KG1 (cell line): ENCODE data around the gene LINC01488.

ENCODE experiments used
- DNase-seq: peaks from one replicate; lab custom pipeline; 2025; lab: John Stamatoyannopoulos, UW

LINC01488 gene

GRCh38 chr11:69446108-69446507, 35.4 kb upstream of the LINC01488 start:
- DNase-seq = no peak

GRCh38 chr11:69447786-69448185, 33.7 kb upstream of the LINC01488 start:
- DNase-seq = no peak

- no peak for DNase-seq
These were observed 32.8 kb upstream of the LINC01488 start for GRCh38 chr11:69448471-69449284.

DNA sequence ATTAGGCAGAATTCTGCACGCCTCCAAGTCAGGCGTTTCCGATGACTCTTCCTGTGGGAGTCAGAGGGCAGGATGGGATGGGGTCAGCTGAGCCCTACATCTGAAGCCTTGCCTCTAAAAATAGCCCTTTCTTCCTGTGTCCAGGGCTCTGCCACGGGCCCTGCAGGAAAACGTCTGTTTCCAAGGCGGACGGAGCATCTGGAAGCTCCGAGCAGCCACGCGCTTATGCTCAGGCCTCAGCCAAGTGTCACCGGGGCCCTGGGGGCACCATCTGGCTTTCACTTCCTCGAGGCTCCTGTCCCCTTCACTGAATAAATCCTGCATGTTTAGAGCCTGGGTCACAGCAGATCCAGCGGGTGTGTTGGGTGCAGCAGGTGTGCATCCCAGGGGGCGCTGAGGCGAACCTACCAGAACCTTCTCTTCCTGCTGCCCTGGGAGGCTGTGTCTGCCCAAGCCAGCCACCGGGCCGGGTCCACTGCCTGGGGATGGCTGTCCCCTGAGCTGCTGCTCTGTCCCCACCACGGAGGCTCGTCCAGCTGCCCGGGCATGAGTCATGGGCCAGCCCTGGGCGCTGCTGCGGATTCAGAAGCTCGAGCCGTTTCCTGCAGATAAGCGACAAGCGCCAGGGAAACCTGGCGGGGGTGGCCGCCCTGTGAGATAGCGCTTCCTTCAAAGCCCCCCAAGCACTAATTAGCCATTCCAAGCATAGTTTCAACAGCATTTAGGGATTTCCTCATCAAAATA, 32.0 kb upstream of the LINC01488 start:
- no peak for DNase-seq

DNA sequence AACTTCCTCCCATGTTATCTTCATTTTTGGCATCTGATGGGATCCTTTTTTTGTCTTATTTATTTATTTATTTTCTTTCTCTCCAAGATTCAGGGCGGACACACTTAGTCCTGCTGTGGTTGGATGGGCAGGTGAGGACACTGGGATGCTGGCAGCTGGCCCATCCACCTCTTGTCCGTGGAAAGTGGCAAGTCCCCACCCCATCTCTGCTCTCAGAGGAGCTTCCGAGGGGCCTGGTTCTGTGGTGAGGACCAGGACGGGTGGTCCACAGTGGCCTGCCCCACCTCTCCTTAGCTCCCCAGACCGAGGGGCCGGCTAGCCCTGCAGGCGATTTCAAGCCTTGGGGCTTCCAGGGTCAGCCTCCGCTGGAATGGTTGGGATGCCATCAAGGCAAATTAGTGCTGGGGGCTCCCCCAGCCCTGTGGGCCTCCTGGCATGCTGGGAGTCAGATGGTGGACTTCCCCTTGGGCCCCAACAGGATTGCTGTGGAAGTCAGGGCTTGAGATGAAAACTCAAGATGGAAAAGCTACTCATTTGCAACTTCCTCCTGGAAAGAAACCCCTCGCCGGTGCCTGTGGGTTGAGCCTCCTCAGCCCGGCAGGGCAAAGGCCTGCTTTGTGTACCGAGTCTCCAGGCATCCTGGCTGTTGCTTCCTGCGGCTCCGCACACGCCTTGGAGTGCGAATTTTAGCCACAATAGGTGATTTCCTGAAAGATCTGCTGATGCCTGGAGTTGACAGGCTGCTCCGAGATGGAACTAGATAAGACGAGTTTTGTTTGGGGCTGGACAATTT, 31.2 kb upstream of the LINC01488 start:
- DNase-seq = no peak

DNA sequence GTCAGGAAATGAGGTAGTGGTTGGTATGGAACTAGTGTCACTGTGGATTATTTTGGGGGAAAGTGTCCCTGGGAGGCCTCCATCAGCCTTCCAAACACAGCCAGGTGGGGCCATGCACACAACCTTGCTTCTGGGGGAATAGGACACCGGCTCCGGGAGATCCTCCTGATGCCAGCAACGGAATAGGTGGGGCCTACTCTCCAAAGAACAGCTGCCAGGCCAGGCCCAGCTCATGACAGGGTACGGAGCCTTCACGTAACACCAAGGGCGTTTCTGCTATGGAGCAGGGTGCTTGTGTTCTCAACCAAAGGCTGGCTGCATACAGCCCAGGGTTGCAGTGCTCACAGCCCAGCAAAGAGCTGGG, 30.6 kb upstream of the LINC01488 start:
- DNase-seq = no peak

DNA sequence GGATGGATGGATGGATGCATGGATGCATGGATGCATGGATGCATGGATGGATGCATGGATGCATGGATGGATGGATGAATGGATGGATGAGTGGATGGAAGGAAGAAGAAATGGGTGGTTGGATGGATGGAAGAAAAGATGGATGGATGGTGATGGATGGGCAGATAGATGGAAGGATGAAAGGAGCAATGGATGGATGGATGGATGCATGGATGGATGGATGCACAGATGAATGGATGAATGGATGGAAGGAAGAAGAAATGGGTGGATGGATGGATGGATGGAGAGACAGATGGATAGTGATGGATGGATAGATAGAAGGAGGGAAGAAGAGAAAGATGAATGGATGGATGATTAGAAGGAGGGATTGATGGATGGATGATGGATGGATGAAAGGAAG, 30.2 kb upstream of the LINC01488 start:
- no peak for DNase-seq

- no peak for DNase-seq
These were observed 29.1 kb upstream of the LINC01488 start for GRCh38 chr11:69452206-69452987.

DNA sequence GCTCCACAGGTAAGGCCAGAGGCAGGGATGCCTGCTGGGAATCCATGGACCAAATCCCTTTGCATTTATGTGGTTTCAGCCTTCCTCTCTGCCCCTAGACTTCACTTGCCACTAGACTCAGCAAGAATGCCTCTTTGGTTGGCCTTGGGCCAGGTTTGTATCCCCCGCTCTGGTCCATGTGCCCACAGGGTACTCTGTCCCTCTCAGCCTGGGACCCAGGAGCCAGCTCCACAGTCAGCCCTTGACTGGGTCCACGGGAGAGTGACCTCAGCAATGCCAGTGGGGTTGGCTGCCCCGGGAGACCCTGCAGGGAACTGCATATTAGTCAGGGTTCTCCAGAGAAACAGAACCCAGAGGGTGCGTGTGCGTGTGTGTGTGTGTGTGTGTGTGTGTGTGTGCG, 28.3 kb upstream of the LINC01488 start:
- no peak for DNase-seq

GRCh38 chr11:69454018-69454417, 27.4 kb upstream of the LINC01488 start:
- DNase-seq = no peak

DNA sequence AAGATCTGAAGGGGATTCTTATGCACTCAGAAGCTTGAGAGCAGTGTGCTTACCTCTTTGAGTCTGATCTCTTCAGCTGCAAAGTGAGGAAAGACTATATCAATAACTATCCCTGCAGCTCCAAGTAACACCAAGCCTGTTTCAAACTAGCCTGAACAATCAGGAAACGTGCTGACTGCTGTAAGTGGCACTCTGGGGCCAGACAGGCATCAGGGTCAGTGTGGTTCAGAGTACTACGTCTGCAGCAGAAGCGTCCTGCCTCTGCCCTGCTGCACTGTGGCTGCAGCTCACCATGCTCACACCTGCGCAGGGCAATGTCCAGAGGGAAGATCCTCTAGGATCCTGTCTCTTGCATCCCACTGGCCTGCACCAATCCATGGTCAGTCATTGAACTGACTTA, 25.5 kb upstream of the LINC01488 start:
- no peak for DNase-seq

DNA sequence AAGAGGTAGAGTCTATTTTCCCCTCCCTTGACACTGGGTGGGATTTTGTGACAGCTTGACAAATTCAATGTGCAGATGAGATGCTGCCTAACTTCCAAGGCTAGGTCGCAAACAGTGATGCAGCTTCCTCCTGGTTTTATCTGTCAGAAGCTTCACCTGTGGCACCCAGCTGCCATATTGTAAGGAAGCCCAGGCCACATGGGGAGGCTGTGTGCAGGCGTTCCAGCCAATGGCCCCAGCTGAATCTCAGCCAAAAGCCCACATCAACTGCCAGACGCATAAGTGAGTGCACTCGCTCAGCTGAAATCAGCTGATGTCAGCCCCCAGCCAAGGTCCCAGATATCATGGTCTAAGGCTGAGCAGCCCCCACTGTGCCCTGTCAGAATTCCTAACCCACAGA, 24.8 kb upstream of the LINC01488 start:
- DNase-seq = no peak

DNA sequence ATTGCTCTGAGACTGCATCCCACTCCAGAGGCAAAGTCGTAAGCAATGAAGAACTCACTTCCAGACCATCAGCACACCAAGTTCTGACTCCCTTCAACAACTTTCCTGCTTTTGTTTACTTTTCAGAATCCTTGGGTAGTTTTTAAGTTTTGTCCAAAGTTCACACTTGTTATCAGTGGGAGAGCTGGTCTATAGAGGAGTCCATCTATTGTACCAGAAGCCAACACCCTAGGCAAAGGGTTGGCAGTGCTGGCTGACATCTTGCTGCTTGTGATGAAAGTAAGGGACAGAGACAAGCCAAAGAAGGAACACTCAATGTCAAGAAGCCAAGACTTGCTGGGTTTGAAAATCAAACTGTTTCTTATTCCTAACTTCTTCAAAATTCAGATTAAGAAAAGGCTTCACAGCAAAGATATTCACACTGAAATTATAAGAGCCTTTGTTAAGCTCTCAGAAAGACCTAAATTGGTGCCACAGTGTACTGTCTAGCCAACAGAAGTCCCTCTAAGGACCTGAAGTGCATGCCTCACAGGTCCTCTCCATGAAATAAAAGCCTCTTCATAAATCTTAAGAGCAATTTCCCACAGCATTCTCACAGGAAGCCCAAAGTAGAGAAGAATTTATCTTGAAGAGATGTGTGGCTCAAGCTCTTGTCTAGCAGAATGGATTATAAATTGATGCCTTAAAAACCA, 21.5 kb upstream of the LINC01488 start:
- DNase-seq = no peak

- no peak for DNase-seq
These were observed 20.8 kb upstream of the LINC01488 start for GRCh38 chr11:69460540-69461257.

- DNase-seq = no peak
These were observed 20.0 kb upstream of the LINC01488 start for GRCh38 chr11:69461272-69461962.

DNA sequence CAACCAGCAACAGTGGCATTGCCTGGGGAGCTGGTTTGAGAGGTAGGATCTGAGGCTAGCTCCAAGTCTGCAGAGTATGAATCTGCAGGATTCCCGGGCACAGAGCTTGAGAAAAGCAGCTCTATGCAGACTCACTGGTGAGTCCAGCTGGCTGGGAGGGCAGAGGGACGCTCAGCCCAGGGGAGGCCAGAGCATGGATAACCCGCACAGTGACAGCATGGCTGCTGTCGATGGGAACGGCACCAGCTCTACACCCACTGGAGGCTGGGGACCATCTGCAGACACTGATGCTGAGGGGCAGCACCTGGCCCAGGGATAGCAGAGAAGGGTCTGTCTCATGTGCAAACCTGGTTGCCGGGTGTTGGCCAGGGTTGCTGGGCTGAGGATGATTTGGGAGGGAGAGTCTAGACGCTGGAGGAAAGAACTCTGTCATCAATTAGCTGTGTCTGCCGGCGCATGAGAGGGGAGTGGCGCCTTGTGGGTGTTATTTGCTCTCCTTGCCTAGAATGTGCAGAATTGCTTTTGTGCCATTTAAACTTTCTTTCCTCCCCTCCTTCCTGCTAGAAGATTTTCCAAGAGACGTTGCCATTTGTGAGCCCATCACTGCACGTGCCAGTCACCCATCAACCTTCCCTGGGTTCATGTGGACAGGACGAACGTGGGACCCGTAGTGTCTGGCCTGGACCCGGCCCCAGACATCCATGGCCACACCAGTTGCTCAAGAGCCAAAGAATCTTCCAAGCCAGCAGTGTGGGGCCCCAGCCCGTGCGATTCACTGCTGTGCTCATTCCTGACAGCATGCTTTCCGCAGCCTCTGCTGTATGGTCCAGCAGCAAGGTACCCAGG, 19.1 kb upstream of the LINC01488 start:
- no peak for DNase-seq

- DNase-seq = no peak
These were observed 18.1 kb upstream of the LINC01488 start for GRCh38 chr11:69463181-69463994.
